ENCODE results near the gene ADARB2.

Gene ADARB2

GRCh38 chr10:1726861-1727260, 10.5 kb downstream of the ADARB2 start:
- Histone ChIP-seq H3K27me3 (ENCODE audit: control insufficient read depth, low read length) (peaks cover 30% of the 10 kb centered on the region), H4K20me1 (ENCODE audit: control insufficient read depth, insufficient read depth, low read depth, low read length) (0 out of 2 replicates have a peak, but pooled peaks cover 2% of the 10 kb centered on the region), H3K27ac (ENCODE audit: low read depth, low read length) (no peak overlapping the region), H3K4me1 (ENCODE audit: control insufficient read depth, low read length) (no peaks in the 10 kb centered on the region), H3K9me2 (replicated peaks; ENCODE audit: control insufficient read depth, low read length) (no peaks in the 10 kb centered on the region), H3K4me2 (ENCODE audit: low read length) (no peak overlapping the region), H3K79me2 (ENCODE audit: control insufficient read depth, low read length) (no peaks in the 10 kb centered on the region), H3K9me3 (ENCODE audit: control insufficient read depth, insufficient read depth, low read length) (no peaks in the 10 kb centered on the region), H3K36me3 (ENCODE audit: control insufficient read depth, low read length) (no peaks in the 10 kb centered on the region), H3F3A (ENCODE audit: control insufficient read depth, insufficient read depth) (no peaks in the 10 kb centered on the region), H3K4me3 (ENCODE audit: low read length) (no peak overlapping the region)
- no peak for TF ChIP-seq EZH2phosphoT487 (IDR thresholded peaks at IDR 0.05; ENCODE audit: borderline replicate concordance, low read length)
- no peak for TF ChIP-seq CTCF (IDR thresholded peaks at IDR 0.05; ENCODE audit: low read depth, low read length, poor library complexity, severe bottlenecking)

- Histone ChIP-seq H3K9me3 (ENCODE audit: control insufficient read depth, insufficient read depth, low read length) (no peaks in the 10 kb centered on the region), H3K79me2 (ENCODE audit: control insufficient read depth, low read length) (no peaks in the 10 kb centered on the region), H3K4me1 (ENCODE audit: control insufficient read depth, low read length) (no peaks in the 10 kb centered on the region), H3K9me2 (replicated peaks; ENCODE audit: control insufficient read depth, low read length) (no peaks in the 10 kb centered on the region), H3K4me2 (ENCODE audit: low read length) (no peak overlapping the region), H3K4me3 (ENCODE audit: low read length) (no peak overlapping the region), H4K20me1 (ENCODE audit: control insufficient read depth, insufficient read depth, low read depth, low read length) (0 out of 2 replicates have a peak, but pooled peaks cover 2% of the 10 kb centered on the region), H3F3A (ENCODE audit: control insufficient read depth, insufficient read depth) (no peaks in the 10 kb centered on the region), H3K27me3 (ENCODE audit: control insufficient read depth, low read length) (peaks cover 27% of the 10 kb centered on the region), H3K36me3 (ENCODE audit: control insufficient read depth, low read length) (no peaks in the 10 kb centered on the region), H3K27ac (ENCODE audit: low read depth, low read length) (no peak overlapping the region)
- TF ChIP-seq EZH2phosphoT487 (IDR thresholded peaks at IDR 0.05; ENCODE audit: borderline replicate concordance, low read length) (no peak), CTCF (IDR thresholded peaks at IDR 0.05; ENCODE audit: low read depth, low read length, poor library complexity, severe bottlenecking) (no peak)
Measured at GRCh38 chr10:1724921-1725488, 12.3 kb downstream of the ADARB2 start.

- Histone ChIP-seq H3K27ac (ENCODE audit: low read depth, low read length) (no peak overlapping the region), H3K36me3 (ENCODE audit: control insufficient read depth, low read length) (no peaks in the 10 kb centered on the region), H4K20me1 (ENCODE audit: control insufficient read depth, insufficient read depth, low read depth, low read length) (0 out of 2 replicates have a peak, but pooled peaks cover 3% of the 10 kb centered on the region), H3K4me2 (ENCODE audit: low read length) (no peak overlapping the region), H3K9me2 (replicated peaks; ENCODE audit: control insufficient read depth, low read length) (no peaks in the 10 kb centered on the region), H3K4me3 (ENCODE audit: low read length) (no peak overlapping the region), H3K9me3 (ENCODE audit: control insufficient read depth, insufficient read depth, low read length) (no peaks in the 10 kb centered on the region), H3K4me1 (ENCODE audit: control insufficient read depth, low read length) (peaks cover 8% of the 10 kb centered on the region), H3F3A (ENCODE audit: control insufficient read depth, insufficient read depth) (no peaks in the 10 kb centered on the region; the same call in 1 of the 2 replicates), H3K27me3 (ENCODE audit: control insufficient read depth, low read length) (peaks cover 54% of the 10 kb centered on the region), H3K79me2 (ENCODE audit: control insufficient read depth, low read length) (no peaks in the 10 kb centered on the region)
- TF ChIP-seq EZH2phosphoT487 (IDR thresholded peaks at IDR 0.05; ENCODE audit: borderline replicate concordance, low read length): no peak
- TF ChIP-seq CTCF (IDR thresholded peaks at IDR 0.05; ENCODE audit: low read depth, low read length, poor library complexity, severe bottlenecking): no peak
Measured at GRCh38 chr10:1716839-1717238, 20.5 kb downstream of the ADARB2 start.

Measured in DOHH2 (cell line).